Astrocyte (in vitro differentiated cells and primary cell): ENCODE measurements around the gene HNRNPA2B1. TPM values are rescaled to one million over a fixed set of nuclear protein-coding genes. Genes with fewer than 3 reads are reported as not detected.

Experiments
- DNase-seq: peaks from one replicate; pipeline ENCODE4 v3.0.0-alpha.2; 2010; ENCODE audit warnings: low read depth
- FAIRE-seq: peaks from 2 replicates; lab custom pipeline; 2011; peaks lifted over from hg19 to GRCh38; lab: Jason Lieb, UNC
- H2AFZ ChIP-seq: 2 replicates; pipeline ENCODE4 v1.6.0; 2012; ENCODE audit warnings: low read depth, low read length, inconsistent platforms
- H3K27ac ChIP-seq: 2 replicates; pipeline ENCODE4 v1.5.1; 2011; ENCODE audit warnings: low read depth, low read length, inconsistent platforms
- H3K27me3 ChIP-seq: 2 replicates; pipeline ENCODE4 v1.6.0; 2011; ENCODE audit warnings: low read length, inconsistent platforms; ENCODE audit not compliant: insufficient read depth
- H3K36me3 ChIP-seq: 2 replicates; pipeline ENCODE4 v1.5.1; 2011; ENCODE audit warnings: low read length, inconsistent platforms; ENCODE audit not compliant: insufficient read depth
- H3K4me1 ChIP-seq: 2 replicates; pipeline ENCODE4 v1.5.1; 2011; ENCODE audit warnings: low read length, inconsistent platforms; ENCODE audit not compliant: insufficient read depth
- H3K4me2 ChIP-seq: 2 replicates; pipeline ENCODE4 v1.6.0; 2012; ENCODE audit warnings: low read length, inconsistent platforms
- H3K4me3 ChIP-seq: 2 replicates; pipeline ENCODE4 v1.5.1; 2011; ENCODE audit warnings: low read depth, mild to moderate bottlenecking, low read length, inconsistent platforms; ENCODE audit not compliant: insufficient read depth
- H3K79me2 ChIP-seq: 2 replicates; pipeline ENCODE4 v1.6.0; 2012; ENCODE audit warnings: mild to moderate bottlenecking, low read length, inconsistent platforms; ENCODE audit not compliant: insufficient read depth
- H3K9ac ChIP-seq: 2 replicates; pipeline ENCODE4 v1.6.0; 2012; ENCODE audit warnings: mild to moderate bottlenecking, low read length, inconsistent platforms
- H3K9me3 ChIP-seq: 2 replicates; pipeline ENCODE4 v1.5.1; 2012; ENCODE audit warnings: low read depth, mild to moderate bottlenecking, low read length, inconsistent platforms; ENCODE audit not compliant: insufficient read depth
- H4K20me1 ChIP-seq: 2 replicates; pipeline ENCODE4 v1.6.0; 2012; ENCODE audit warnings: low read length, inconsistent platforms; ENCODE audit not compliant: insufficient read depth
- H3K27ac Mint-ChIP-seq: one replicate; pipeline ENCODE4 v1.8.0; 2021; ENCODE audit warnings: mild to moderate bottlenecking, mixed read lengths; ENCODE audit not compliant: unreplicated experiment
- H3K27me3 Mint-ChIP-seq: one replicate; pipeline ENCODE4 v1.8.0; 2021; ENCODE audit warnings: low read depth, mixed read lengths; ENCODE audit not compliant: unreplicated experiment
- H3K36me3 Mint-ChIP-seq: one replicate; pipeline ENCODE4 v1.8.0; 2021; ENCODE audit warnings: low read depth, mixed read lengths; ENCODE audit not compliant: unreplicated experiment
- H3K4me1 Mint-ChIP-seq: one replicate; pipeline ENCODE4 v1.8.0; 2021; ENCODE audit warnings: low read depth, mixed read lengths; ENCODE audit not compliant: unreplicated experiment
- H3K4me3 Mint-ChIP-seq: one replicate; pipeline ENCODE4 v1.8.0; 2021; ENCODE audit warnings: mild to moderate bottlenecking, moderate library complexity, mixed read lengths; ENCODE audit not compliant: unreplicated experiment
- H3K9me3 Mint-ChIP-seq: one replicate; pipeline ENCODE4 v1.8.0; 2021; ENCODE audit warnings: mild to moderate bottlenecking, mixed read lengths; ENCODE audit not compliant: unreplicated experiment
- EZH2 ChIP-seq: IDR thresholded peaks from 2 replicates; pipeline ENCODE4 v1.6.1; 2012; ENCODE audit warnings: mild to moderate bottlenecking, low read length, inconsistent platforms; ENCODE audit not compliant: insufficient read depth
- total RNA-seq: library from RNA; stranded (reverse); gene quantifications from 2 replicates; pipeline ENCODE4 v1.2.1, GENCODE V29; 2021
- TF ChIP-seq, protein P1 (sequence below): IDR thresholded peaks from 2 replicates; pipeline ENCODE4 v1.5.1; 2011; ENCODE audit warnings: low read depth, mild to moderate bottlenecking, inconsistent platforms, low read length, moderate library complexity; ENCODE audit not compliant: insufficient read depth

The HNRNPA2B1 gene
- total RNA-seq, 1 donor from 2014 or later, result 415 TPM

- Histone ChIP-seq H3K4me1 (no peaks in the 10 kb centered on the region), H3K27me3 (no peaks in the 10 kb centered on the region), H3K4me3 (no peak overlapping the region), H2AFZ (no peak overlapping the region), H3K27ac (no peak overlapping the region), H3K9ac (no peak overlapping the region), H3K79me2 (peaks cover 24% of the 10 kb centered on the region), H4K20me1 (peaks cover 31% of the 10 kb centered on the region), H3K9me3 (no peaks in the 10 kb centered on the region), H3K36me3 (peaks cover 34% of the 10 kb centered on the region), H3K4me2 (no peak overlapping the region)
- no peak for TF ChIP-seq EZH2
- TF ChIP-seq, protein P1, sequence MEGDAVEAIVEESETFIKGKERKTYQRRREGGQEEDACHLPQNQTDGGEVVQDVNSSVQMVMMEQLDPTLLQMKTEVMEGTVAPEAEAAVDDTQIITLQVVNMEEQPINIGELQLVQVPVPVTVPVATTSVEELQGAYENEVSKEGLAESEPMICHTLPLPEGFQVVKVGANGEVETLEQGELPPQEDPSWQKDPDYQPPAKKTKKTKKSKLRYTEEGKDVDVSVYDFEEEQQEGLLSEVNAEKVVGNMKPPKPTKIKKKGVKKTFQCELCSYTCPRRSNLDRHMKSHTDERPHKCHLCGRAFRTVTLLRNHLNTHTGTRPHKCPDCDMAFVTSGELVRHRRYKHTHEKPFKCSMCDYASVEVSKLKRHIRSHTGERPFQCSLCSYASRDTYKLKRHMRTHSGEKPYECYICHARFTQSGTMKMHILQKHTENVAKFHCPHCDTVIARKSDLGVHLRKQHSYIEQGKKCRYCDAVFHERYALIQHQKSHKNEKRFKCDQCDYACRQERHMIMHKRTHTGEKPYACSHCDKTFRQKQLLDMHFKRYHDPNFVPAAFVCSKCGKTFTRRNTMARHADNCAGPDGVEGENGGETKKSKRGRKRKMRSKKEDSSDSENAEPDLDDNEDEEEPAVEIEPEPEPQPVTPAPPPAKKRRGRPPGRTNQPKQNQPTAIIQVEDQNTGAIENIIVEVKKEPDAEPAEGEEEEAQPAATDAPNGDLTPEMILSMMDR, result no peak
- Mint-ChIP-seq H3K27ac (no peak overlapping the region), H3K36me3 (peaks cover 15% of the 10 kb centered on the region), H3K27me3 (no peaks in the 10 kb centered on the region), H3K4me3 (no peak overlapping the region), H3K9me3 (no peaks in the 10 kb centered on the region), H3K4me1 (peaks cover 4% of the 10 kb centered on the region)
- DNase-seq (no peak), FAIRE-seq (peak; percentile 80)
These were observed 12.6 kb upstream of the HNRNPA2B1 start for GRCh38 chr7:26212921-26213718.

GRCh38 chr7:26208040-26208439, 7.5 kb upstream of the HNRNPA2B1 start:
- Histone ChIP-seq H3K4me1 (peaks cover 15% of the 10 kb centered on the region), H3K27ac (no peak overlapping the region), H3K9ac (no peak overlapping the region), H4K20me1 (peaks cover 80% of the 10 kb centered on the region), H2AFZ (no peak overlapping the region), H3K27me3 (no peaks in the 10 kb centered on the region), H3K36me3 (peaks cover 45% of the 10 kb centered on the region), H3K4me3 (no peak overlapping the region), H3K79me2 (peaks cover 75% of the 10 kb centered on the region), H3K9me3 (no peaks in the 10 kb centered on the region), H3K4me2 (no peak overlapping the region)
- H3K36me3 Mint-ChIP-seq, result peaks cover 17% of the 10 kb centered on the region
- H3K27ac Mint-ChIP-seq, result no peak overlapping the region
- no peaks in the 10 kb centered on the region for H3K27me3 Mint-ChIP-seq
- TF ChIP-seq, protein P1, result no peak
- TF ChIP-seq EZH2, result no peak
- H3K9me3 Mint-ChIP-seq, result no peaks in the 10 kb centered on the region
- no peak for FAIRE-seq
- no peak overlapping the region for H3K4me3 Mint-ChIP-seq
- peaks cover 20% of the 10 kb centered on the region for H3K4me1 Mint-ChIP-seq
- DNase-seq, result no peak

DNA sequence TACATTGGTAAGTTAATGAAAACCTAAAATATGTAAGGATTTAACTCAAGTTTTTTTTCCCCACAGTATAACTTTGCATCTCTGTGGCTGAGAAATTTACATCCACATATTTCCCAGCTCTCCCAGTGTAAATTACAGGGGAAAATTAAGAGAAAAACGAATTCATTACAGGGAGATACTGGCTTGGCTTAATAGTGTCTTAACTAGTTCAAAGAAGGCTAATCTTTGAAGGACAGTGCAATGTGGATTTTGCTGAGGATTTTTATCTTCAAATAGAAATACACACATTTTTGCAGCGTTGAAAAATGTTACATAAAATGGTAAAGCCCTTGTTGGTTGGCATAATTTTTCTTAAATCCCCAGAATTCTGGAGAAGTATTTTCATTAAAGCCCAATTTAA, 2.5 kb upstream of the HNRNPA2B1 start:
- peaks cover 79% of the 10 kb centered on the region for H4K20me1 ChIP-seq
- H3K4me1 Mint-ChIP-seq, result peaks cover 19% of the 10 kb centered on the region
- H3K9ac ChIP-seq, result peak overlapping the region; percentile 91
- H3K4me3 ChIP-seq, result peak overlapping the region; percentile 87
- H3K27me3 Mint-ChIP-seq, result no peaks in the 10 kb centered on the region
- peaks cover 10% of the 10 kb centered on the region for H3K36me3 ChIP-seq
- DNase-seq (no peak), FAIRE-seq (no peak)
- H3K27ac Mint-ChIP-seq, result peak overlapping the region; percentile 94
- peak overlapping the region; percentile 94 for H3K27ac ChIP-seq
- H3K4me2 ChIP-seq, result peak overlapping the region; percentile 85
- H3K9me3 ChIP-seq, result no peaks in the 10 kb centered on the region
- H3K4me1 ChIP-seq, result peaks cover 15% of the 10 kb centered on the region
- no peak overlapping the region for H2AFZ ChIP-seq
- peaks cover 2% of the 10 kb centered on the region for H3K9me3 Mint-ChIP-seq
- peak overlapping the region; percentile 94 for H3K4me3 Mint-ChIP-seq
- peaks cover 90% of the 10 kb centered on the region for H3K79me2 ChIP-seq
- H3K36me3 Mint-ChIP-seq, result peaks cover 23% of the 10 kb centered on the region
- no peak for TF ChIP-seq EZH2
- TF ChIP-seq, protein P1, result no peak
- no peaks in the 10 kb centered on the region for H3K27me3 ChIP-seq
